Measurements from ENCODE around the gene IZUMO2. TPM values are rescaled to one million over a fixed set of nuclear protein-coding genes. Genes with fewer than 3 reads are reported as not detected.
"Not testable (repeated sequence)": the region's sequence is repeated elsewhere in the genome, so short reads cannot be mapped to it uniquely, and the experiment has no call there.

Gene IZUMO2
- total RNA-seq, 2 donors from 2014 or later, result not detected

- DNase-seq; H3K36me3 ChIP-seq (ENCODE audit: control insufficient read depth, insufficient read depth, low read length); H3K27ac ChIP-seq (ENCODE audit: low read depth, low read length); H3K4me1 ChIP-seq (ENCODE audit: control insufficient read depth, insufficient read depth, low read length); H3K9me3 Mint-ChIP-seq; H3K9ac ChIP-seq (ENCODE audit: extremely low read depth, low read length, poor library complexity, severe bottlenecking); H3K4me3 Mint-ChIP-seq; H3K4me3 ChIP-seq (ENCODE audit: low read length); H3K4me1 Mint-ChIP-seq; H3K27ac Mint-ChIP-seq; H3K36me3 Mint-ChIP-seq (ENCODE audit: low read depth); H3K27me3 Mint-ChIP-seq (ENCODE audit: insufficient read depth); H3K27me3 ChIP-seq (ENCODE audit: control insufficient read depth, insufficient read depth, low read length, poor library complexity, severe bottlenecking): not testable (repeated sequence)
- peaks cover 24% of the 10 kb centered on the region for H3K9me3 ChIP-seq (ENCODE audit: control insufficient read depth, low read length)
- WGBS, 2 experiments (ENCODE audit: insufficient coverage in 1 of 2, insufficient read length in 1 of 2), result 78 to 88% methylated on average over 6 to 11 of the region's 31 CpGs
These were observed 29.3 kb downstream of the IZUMO2 start for GRCh38 chr19:50133518-50134492.

GRCh38 chr19:50104012-50104411, 59.1 kb downstream of the IZUMO2 start:
- H3K4me3 ChIP-seq (ENCODE audit: low read length); H3K4me1 Mint-ChIP-seq; H3K27me3 Mint-ChIP-seq (ENCODE audit: insufficient read depth); H3K9ac ChIP-seq (ENCODE audit: extremely low read depth, low read length, poor library complexity, severe bottlenecking); H3K36me3 Mint-ChIP-seq (ENCODE audit: low read depth); H3K27me3 ChIP-seq (ENCODE audit: control insufficient read depth, insufficient read depth, low read length, poor library complexity, severe bottlenecking); H3K27ac Mint-ChIP-seq; DNase-seq; H3K4me3 Mint-ChIP-seq; H3K9me3 ChIP-seq (ENCODE audit: control insufficient read depth, low read length); H3K9me3 Mint-ChIP-seq; H3K4me1 ChIP-seq (ENCODE audit: control insufficient read depth, insufficient read depth, low read length); H3K27ac ChIP-seq (ENCODE audit: low read depth, low read length); H3K36me3 ChIP-seq (ENCODE audit: control insufficient read depth, insufficient read depth, low read length): not testable (repeated sequence)
- WGBS, 2 experiments (ENCODE audit: insufficient coverage in 1 of 2, insufficient read length in 1 of 2), result no CpG with 5 or more reads among the region's 13 CpGs

GRCh38 chr19:50103405-50103804, 59.7 kb downstream of the IZUMO2 start:
- not testable (repeated sequence) for H3K9me3 Mint-ChIP-seq

More at GRCh38 chr19:50103405-50103804, 59.7 kb downstream of the IZUMO2 start:
- H3K27me3 ChIP-seq (ENCODE audit: control insufficient read depth, insufficient read depth, low read length, poor library complexity, severe bottlenecking); DNase-seq; H3K27me3 Mint-ChIP-seq (ENCODE audit: insufficient read depth); H3K4me1 ChIP-seq (ENCODE audit: control insufficient read depth, insufficient read depth, low read length); H3K9me3 ChIP-seq (ENCODE audit: control insufficient read depth, low read length); H3K27ac ChIP-seq (ENCODE audit: low read depth, low read length); H3K4me3 Mint-ChIP-seq; H3K27ac Mint-ChIP-seq; H3K4me3 ChIP-seq (ENCODE audit: low read length); H3K9ac ChIP-seq (ENCODE audit: extremely low read depth, low read length, poor library complexity, severe bottlenecking); H3K36me3 Mint-ChIP-seq (ENCODE audit: low read depth); H3K36me3 ChIP-seq (ENCODE audit: control insufficient read depth, insufficient read depth, low read length); H3K4me1 Mint-ChIP-seq: not testable (repeated sequence)
- 71% methylated on average over 4 of the region's 13 CpGs; no CpG with 5 or more reads in 1 of the 2 experiments for WGBS, 2 experiments (ENCODE audit: insufficient coverage in 1 of 2, insufficient read length in 1 of 2)

Other genes starting within 250 kb of the IZUMO2 start
- 10 to 100 TPM in 1 of 2 donors, 1 to 10 TPM in 1; 7.4 to 12.0 TPM for gene ATF5, start 234.1 kb downstream of the IZUMO2 start, total RNA-seq
- gene NUP62, start 233.8 kb downstream of the IZUMO2 start, total RNA-seq, result 10 to 100 TPM; 84.9 to 96.4 TPM
- gene SIGLEC11, start 202.1 kb downstream of the IZUMO2 start, total RNA-seq, result not detected
- 10 to 100 TPM; 43.5 to 48.9 TPM for gene VRK3, start 137.9 kb downstream of the IZUMO2 start, total RNA-seq
- gene ZNF473, start 137.3 kb downstream of the IZUMO2 start, total RNA-seq, result 10 to 100 TPM in 1 of 2 donors, 1 to 10 TPM in 1; 9.5 to 12.0 TPM
- gene MYH14, start 40.3 kb upstream of the IZUMO2 start, total RNA-seq, result 10 to 100 TPM; 12.8 to 16.7 TPM
- 10 to 100 TPM in 1 of 2 donors, 1 to 10 TPM in 1; 8.6 to 10.7 TPM for gene KCNC3, start 166.1 kb upstream of the IZUMO2 start, total RNA-seq
- 1 to 10 TPM in 1 of 2 donors, under 1 TPM in 1; 0.91 to 1.5 TPM for gene NAPSA, start 202.4 kb upstream of the IZUMO2 start, total RNA-seq
- 10 to 100 TPM; 40.4 to 42.7 TPM for gene NR1H2, start 213.2 kb upstream of the IZUMO2 start, total RNA-seq
- gene POLD1, start 221.1 kb upstream of the IZUMO2 start, total RNA-seq, result 100 to 1,000 TPM; 106 to 127 TPM